HG02973 (cell line): ENCODE results near the gene UVSSA.
"Not testable (repeated sequence)": the region's sequence is repeated elsewhere in the genome, so short reads cannot be mapped to it uniquely, and the experiment has no call there.

Source experiments
- ATAC-seq: cut with Tn5 transposase; IDR thresholded peaks from one replicate; pipeline ENCODE4 v1.9.1; 2021; ENCODE audit warnings: moderate library complexity; ENCODE audit not compliant: unreplicated experiment

UVSSA gene

DNA sequence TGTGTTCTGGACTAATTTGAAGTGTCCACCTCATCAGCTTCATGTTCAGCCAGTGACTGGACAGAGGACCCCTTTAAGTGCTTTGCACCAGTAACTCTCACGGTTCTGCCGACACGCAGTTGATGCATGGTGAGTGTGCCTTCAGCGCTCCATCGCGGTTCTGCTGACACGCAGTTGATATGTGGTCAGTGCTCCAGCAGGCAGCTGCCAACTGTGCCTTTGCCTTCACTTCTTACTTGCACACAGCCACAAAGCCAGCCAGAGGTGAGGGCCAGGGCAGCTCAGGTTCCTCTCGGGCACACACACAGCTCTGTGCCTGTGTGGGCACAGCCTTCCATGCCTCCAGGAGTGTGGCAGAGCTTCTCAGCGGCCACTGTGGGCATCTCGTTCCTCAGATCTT, 46.9 kb downstream of the UVSSA start:
- ATAC-seq: no peak

DNA sequence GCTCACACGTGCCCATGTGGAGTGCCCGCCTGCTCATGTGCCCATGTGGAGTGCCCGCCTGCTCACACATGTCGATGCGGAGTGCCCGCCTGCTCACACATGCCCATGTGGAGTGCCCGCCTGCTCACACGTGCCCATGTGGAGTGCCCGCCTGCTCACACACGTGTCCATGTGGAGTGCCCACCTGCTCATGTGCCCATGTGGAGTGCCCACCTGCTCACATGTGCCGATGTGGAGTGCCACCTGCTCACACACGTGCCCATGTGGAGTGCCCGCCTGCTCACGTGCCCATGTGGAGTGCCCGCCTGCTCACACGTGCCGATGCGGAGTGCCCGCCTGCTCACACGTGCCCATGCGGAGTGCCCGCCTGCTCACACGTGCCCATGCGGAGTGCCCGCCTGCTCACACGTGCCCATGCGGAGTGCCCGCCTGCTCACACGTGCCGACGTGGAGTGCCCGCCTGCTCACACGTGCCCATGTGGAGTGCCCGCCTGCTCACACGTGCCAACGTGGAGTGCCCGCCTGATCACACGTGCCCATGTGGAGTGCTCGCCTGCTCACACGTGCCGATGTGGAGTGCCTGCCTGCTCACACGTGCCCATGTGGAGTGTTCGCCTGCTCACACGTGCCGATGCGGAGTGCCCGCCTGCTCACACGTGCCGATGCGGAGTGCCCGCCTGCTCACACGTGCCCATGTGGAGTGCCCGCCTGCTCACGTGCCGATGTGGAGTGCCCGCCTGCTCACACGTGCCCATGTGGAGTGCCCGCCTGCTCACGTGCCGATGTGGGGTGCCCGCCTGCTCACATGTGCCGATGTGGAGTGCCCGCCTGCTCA, 47.8 kb downstream of the UVSSA start:
- ATAC-seq: not testable (repeated sequence)

DNA sequence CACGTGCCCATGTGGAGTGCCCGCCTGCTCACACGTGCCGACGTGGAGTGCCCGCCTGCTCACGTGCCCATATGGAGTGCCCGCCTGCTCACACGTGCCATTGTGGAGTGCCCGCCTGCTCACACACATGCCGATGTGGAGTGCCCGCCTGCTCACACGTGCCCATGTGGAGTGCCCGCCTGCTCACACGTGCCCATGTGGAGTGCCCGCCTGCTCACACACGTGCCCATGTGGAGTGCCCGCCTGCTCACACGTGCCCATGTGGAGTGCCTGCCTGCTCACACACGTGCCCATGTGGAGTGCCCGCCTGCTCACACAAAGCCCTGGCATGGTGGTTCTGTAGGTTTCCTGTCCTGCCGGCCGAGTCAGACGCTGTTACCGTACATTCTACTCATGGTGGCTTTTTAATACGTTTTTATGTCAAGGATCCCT, 48.4 kb downstream of the UVSSA start:
- ATAC-seq: not testable (repeated sequence)

DNA sequence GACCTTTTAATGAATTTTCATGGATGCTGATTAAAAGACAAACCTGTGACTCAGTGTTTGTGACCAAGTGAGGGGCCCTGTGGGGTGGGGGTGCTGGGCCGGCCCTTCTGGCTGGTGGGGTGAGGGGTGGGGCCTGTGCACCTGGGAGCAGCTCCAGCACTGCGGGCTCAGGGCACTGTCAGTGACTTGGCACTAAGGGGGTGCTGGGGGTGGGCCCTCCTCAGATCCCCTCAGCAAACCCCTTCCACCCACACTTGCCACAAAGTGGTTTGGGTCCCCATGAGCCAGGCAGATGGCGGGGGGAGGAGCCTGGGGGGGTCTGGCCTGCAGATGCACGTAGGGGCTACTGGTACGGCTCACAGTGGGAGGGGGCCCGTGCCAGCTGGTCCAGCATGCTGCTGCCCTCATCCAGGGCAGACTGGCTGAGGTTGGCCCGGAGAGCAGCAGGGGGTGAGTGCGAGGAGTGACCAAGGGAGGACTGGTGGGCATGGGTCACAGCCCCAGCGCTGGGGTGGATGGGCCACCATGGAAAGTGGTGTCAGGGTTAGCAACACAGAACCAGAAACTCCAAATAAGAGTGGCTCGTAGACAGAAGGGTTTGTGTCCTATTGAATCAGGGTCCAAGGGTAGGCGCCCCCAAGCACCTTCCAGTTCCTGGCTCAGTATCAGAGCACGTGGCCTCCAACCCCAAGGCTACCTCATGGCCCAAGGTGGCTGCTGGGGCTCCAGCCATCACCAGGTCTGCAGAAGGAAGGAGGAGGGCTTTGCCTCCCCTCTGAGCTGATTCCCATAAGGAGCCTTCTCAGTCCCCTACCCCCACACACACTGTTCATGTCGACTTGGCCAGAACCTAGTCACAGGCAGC, 49.2 kb downstream of the UVSSA start:
- no peak for ATAC-seq

DNA sequence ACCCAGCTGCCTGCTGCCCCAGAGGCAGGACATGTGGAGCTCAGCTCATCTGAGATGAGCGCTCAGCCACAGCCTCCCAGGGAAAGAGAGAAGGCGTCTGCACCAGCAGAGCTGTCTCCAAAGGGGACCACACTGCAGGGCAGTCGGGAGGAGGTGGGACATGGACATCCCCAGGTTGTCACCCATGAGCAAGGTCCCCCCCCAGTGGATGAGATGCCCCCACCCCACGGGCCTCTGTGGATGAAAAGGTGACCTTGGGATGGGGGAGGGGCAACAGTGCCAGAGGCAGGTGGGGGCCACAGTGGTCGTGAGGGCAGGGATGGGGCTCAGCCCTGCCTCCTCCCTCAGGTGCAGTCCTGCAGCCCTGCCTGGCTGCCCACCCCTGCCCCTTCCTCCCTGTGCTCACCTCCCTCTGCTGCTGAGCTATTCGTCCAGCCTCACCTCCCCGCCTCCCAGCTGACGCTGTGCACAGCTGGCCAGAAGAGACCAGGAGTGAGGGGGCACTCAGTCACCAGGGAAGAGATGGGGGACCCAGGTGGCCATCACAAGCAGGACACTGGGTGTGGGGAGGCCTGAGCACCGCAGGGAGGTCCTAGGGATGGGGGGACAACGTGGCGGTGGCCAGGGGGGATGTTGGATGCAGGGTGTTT, 49.9 kb downstream of the UVSSA start:
- no peak for ATAC-seq

DNA sequence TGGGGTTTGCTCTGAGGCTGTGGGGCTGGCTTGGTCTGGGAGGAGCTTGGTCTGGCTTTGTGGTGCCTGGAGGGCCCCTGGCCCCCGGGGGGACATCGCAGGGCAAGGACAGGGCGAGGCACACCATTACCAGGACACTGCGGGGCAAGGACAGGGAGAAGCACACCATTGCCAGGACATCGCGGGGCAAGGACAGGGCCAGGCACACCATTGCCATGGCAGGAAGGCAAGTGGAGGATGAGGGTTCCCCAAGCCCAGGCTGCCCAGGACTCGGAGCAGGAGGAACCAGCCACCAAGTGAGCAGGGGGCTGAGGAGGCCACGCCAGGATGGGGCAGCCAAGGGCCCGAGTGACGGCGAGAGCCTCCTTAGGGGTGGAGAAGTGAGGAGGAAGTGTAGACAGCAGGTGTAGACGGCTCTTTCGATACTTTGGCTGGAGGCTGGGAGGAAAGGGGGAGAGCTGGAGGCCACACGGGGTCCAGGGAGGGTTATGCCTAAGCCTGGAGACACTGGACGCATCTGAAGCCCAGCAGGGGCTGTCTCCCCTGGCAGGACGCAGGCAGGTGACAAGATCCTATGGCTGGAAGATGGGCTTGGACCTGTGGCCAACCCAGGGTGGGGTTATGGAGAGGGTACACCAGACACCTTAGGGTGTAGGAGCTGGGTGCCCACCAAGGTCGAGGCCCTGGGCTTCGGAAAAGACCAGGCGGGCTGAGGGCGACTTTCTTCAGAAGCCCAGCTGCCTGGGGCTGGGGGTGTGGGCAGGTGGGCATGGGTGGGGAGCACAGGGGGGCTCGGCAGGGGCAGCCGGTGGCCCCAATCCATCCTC, 51.9 kb downstream of the UVSSA start:
- no peak for ATAC-seq

DNA sequence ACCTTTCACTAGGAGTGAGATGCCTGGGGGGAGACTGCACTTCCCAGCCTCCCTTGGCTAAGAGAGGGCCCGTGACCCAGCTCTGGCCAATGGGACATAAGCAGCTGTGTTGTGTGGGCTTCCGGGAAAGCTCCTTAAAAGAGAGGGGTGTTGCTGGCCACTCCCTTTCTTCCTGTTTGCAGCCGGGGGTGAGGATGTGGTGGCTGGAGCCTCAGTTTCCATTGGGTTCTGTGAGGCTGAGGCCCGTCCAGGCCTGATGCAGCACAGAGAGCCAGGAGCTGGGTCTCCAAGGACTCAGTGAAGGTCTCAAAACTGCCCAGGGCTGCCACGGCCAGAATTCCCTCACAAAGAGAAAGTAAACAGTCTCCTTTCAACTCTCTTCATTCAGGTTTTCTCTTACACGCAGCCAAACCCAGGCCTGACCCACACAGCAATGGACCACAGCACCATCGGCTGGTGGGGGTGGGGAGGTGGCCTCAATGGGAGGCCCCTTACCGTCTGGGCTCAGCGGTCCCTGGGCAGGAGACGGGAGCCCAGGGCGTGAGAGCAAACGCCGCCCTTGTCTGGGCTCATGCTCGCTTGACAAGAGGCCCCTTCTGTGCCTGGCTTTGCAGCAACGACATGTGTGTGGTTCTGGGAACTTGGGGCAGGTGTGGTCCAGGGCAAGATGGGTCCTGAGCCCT, 52.6 kb downstream of the UVSSA start:
- no peak for ATAC-seq

DNA sequence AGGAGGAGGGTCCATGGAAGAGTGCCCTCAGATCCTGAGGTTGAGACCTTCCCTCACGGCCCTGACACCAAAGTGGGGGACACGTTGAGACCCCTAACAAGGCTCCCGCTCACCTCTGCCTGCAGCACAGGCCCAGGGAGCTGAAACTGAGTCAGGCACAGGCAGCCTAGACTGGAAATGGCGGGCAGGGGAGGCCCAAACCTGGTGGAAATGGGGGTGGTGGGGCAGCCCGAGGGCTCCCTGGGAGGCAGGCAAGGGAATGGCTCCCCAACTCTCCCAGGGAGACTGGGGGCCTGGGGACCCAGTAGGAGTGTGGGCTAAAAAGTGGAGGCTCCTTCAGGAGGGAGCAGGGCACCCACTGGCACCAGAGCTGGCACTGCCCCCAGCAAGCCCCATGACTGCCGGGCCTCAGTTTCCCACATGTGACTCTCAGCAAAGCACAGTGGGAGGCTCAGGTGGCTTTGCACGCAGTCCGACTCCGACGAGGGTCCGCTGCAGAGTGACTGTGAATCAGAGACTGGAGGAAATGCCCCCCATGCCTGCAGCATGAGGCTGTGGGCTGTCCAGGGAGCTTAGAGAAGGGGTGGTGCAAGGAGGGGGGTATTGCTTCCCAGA, 53.3 kb downstream of the UVSSA start:
- no peak for ATAC-seq

DNA sequence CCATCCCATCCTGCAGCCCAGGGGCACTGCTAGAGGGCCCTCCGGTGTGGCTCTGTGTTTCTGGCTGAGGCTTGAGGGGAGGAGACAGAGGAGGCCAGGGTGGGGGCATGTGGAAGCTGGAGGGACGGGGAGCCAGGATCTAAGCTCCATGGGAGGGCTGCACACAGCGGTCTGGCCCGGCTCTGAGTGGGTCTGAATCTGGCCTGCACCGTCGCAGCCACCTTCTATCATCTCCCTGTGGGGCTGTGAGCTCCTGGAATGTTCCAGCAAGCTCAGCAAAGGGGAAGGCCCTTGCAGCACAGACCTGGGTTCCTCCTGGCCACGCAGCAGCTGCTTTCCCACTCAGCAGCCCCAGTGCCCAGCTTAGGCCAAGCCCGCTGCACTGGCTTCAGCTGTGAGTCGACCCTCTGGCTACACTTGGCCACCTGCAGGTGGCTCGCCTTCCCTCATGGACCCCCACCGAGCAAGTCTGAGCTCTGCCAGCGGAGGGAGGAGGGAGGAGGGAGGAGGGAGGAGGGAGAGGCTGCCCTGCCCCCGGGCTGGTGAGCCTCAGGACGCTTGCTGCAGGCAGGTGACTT, 53.9 kb downstream of the UVSSA start:
- no peak for ATAC-seq

DNA sequence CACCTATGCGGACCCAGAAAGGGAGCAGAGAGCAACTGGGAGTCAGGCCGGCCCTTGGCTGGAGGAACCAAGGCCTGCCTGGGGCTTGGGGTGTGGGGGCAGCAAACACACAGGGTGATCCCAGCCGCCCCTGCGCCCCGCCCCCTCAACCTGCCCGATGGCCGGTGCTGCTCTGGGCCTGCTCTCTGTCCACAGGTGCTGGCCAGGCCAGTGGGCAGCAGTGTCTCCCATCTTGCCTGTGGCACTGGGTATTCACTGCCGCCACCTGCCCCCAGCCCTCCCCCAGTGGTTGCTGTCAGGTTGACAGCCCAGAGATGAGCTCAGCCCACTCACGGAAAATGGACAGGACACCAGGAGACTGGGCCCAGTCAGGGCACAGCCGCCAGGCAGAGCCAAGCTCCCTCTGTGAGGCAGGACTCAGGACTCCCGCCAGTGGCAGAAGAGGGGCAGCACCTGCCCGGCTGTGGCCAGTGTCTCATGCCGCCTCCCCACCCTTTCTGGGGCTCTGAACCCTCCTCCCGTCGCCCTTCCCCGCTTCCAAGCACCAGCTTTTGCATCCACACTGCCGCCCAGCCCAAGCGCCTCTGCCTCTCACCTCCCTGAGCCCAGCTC, 54.5 kb downstream of the UVSSA start:
- ATAC-seq: no peak

DNA sequence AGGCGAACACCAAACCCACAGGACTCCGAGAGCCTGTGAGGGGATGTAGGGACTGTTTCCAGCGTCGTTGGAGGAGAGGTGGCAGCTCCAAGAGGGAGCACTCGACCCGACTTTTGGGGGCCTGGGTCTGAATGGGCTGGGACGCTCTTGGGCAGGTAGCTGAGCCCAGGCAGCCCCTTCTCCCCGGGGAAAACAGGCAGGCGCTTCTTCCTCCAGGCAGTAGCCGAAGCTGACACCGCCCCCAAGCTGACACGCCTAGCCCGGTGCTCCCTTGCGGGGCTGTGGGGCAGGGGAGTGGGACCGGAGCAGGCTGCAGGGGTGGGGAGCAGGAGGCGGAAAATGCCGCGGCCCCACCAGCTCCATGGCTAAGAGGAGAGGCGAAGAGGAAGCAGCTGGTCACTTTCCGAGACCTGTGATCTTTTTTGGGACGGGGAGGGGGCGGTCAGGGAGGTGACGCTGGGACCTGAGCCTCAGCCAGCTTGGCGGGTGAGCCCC, 55.1 kb downstream of the UVSSA start:
- no peak for ATAC-seq

DNA sequence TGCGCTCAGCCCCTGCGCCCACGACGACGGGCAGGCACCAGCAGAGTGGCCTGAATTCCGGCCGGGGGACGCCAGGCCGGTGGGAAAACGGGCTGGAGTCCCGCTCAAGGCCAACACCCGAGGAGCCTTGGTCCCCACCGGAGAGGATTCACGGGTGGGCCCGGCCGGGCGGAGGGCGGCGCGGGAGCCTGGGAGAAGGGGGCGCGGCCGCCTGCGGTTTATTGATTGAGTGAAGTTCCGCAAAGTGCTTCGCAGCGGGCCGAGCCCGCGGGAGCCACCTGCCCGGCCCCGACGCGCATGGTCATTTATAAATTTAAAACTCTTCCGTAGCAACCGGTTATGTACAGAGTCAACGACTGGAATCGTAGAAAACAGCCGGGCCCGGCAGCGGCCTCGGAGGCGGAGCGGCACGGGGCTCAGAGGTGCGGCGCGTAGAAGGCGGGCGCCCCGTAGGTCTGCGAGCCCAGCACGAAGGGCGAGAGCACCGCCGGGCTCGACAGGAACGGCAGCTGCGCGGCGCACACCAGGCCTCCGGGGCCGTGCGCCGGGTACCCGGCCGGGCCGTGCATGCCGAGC, 55.6 kb downstream of the UVSSA start:
- ATAC-seq: no peak

DNA sequence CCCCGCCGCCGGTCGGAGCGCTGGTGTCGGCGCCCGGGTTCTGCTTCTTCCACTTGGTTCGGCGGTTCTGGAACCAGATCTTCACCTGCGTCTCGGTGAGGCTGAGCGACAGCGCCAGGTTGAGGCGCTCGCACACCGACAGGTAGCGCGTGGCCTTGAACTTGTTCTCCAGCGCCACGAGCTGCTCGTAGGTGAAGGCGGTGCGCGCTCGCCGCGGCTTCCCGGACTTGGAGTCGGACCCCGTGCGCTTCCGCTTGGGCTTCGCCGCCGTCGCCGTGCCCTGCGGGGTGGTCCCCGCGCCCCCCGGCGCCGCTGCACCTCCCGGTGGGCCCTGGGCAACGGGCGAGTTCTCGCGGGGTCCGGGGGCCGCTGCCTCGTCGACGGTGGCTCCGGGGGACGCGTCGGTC, 56.2 kb downstream of the UVSSA start:
- no peak for ATAC-seq

DNA sequence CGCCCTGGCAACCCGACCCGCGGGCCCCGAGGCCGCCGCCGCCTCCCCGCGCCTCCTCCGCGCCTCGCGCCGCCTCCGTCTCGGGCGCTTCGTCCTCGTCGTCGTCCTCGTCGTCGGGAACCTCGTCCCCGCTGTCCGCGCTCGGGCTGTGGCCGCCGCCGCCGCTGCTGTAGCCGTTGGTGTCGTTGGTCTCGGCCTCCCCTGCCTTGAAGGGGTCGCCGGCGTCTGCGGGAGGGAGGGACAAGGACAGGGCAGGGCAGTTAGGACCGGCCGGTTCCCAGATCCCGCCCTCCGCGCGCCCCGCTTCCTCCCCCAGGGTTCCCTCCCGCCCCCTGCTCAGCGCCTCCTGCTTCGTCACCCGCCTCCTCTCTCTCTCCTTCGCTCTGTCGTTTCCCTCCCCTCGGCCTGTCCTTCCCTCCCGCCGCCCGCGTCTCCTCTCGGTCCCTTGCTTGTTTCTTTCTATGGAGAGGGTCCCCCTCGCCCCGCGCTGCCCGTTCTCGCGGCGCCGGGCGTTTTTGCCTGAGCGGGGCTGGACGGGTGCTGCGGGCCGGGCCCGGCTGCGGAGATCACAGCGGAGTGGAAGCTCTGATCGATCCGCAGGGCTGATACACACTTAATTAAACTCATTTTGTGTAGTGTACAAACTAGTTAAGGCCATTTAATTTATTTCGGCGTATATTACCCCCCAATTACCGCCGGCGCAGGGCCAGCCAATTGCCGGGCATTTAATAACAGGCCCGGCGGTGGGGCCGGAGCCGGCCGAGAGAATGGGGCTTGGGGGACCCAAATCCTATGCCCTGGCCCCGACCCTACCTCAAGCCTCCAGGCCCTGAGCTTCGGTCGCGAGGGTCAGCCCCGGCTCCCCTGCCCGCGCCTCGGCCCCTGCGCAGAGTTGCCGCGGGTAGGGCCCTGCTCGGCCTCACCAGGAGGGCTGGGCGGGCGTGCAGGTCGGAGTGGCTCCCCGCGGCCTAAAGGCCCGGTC, 56.9 kb downstream of the UVSSA start:
- no peak for ATAC-seq

DNA sequence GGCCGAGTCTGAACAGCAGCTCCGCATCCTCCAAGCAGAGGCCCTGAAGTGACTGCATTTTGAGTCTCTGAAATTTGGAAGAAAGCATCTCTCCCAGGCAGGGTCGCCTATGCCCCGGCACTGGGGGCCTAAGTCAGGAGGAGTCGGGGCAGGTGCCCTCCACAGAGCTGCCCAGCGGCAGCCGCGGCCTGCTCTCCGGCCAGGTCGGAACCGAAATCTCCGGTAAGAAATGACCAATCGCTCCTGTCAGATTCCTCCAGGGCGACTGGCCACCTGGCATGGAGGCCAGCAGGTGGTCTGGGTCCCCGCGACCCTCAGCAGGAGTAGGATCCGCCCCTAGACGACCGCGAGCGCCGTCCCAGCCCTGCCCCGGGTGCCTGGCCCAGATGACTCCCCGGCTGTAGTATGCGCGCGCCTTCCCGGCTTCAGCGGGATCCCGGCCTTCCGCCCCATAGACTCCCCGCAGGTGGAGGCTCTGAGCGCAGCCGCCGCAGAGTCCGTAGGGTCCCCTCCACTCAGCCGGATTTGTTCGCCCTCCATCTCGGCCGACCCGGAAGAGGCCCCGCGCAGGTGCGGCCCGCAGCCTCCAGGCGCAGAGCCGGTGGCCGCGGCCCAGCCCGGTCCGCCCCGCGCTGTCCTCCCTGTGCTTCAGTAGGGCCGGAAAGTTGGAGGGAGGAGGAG, 57.7 kb downstream of the UVSSA start:
- ATAC-seq: no peak

DNA sequence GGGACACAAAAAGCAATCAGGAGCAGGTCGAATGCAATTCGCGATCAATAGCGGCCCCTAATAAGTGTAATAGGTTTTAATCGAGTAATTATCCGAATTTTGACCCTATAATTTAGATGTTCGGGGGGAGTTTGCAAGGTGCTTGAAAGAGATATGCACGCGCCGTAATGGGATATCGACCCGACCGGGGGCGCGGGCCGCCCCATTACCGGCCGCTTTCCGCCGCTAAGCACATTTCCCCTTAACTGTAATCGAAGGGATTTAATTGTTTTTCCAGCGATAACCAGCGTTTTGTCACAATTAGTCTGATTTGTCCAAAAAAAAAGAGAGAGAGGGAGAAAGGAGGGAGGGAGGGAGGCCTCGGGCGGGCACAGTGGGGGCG, 58.2 kb downstream of the UVSSA start:
- ATAC-seq: no peak
